GM19397 (cell line): ENCODE data around the gene ADGRV1.

Source experiments
- ATAC-seq: cut with Tn5 transposase; IDR thresholded peaks from one replicate; pipeline ENCODE4 v1.9.1; 2021; ENCODE audit warnings: mild to moderate bottlenecking, moderate library complexity; ENCODE audit not compliant: unreplicated experiment

The ADGRV1 gene

GRCh38 chr5:91095313-91095712 lies 536.7 kb downstream of the ADGRV1 start:
- no peak for ATAC-seq

- no peak for ATAC-seq
These were observed 537.3 kb downstream of the ADGRV1 start for GRCh38 chr5:91095786-91096385.

- no peak for ATAC-seq
These were observed 539.9 kb downstream of the ADGRV1 start for GRCh38 chr5:91098541-91098940.

- peak; percentile 99 for ATAC-seq
These were observed 543.2 kb downstream of the ADGRV1 start for GRCh38 chr5:91101600-91102379.

- ATAC-seq: no peak
These were observed 544.9 kb downstream of the ADGRV1 start for GRCh38 chr5:91103353-91104061.

GRCh38 chr5:91104062-91104448 lies 545.5 kb downstream of the ADGRV1 start:
- ATAC-seq: no peak

- no peak for ATAC-seq
These were observed 548.4 kb downstream of the ADGRV1 start for GRCh38 chr5:91106842-91107511.

- ATAC-seq: no peak
These were observed 551.0 kb downstream of the ADGRV1 start for GRCh38 chr5:91109634-91110033.

- no peak for ATAC-seq
These were observed 552.1 kb downstream of the ADGRV1 start for GRCh38 chr5:91110686-91111085.

- ATAC-seq: no peak
These were observed 553.1 kb downstream of the ADGRV1 start for GRCh38 chr5:91111473-91112238.

- no peak for ATAC-seq
These were observed 556.1 kb downstream of the ADGRV1 start for GRCh38 chr5:91114658-91115057.

GRCh38 chr5:91118354-91118753 lies 559.8 kb downstream of the ADGRV1 start:
- no peak for ATAC-seq

- ATAC-seq: no peak
These were observed 560.2 kb downstream of the ADGRV1 start for GRCh38 chr5:91118796-91119195.

- no peak for ATAC-seq
These were observed 560.6 kb downstream of the ADGRV1 start for GRCh38 chr5:91119217-91119616.

GRCh38 chr5:91119981-91120850 lies 561.6 kb downstream of the ADGRV1 start:
- ATAC-seq: no peak

GRCh38 chr5:91121347-91121993 lies 562.9 kb downstream of the ADGRV1 start:
- ATAC-seq: no peak

GRCh38 chr5:91122651-91123050 lies 564.1 kb downstream of the ADGRV1 start:
- ATAC-seq: no peak

- no peak for ATAC-seq
These were observed 564.7 kb downstream of the ADGRV1 start for GRCh38 chr5:91123291-91123690.

- ATAC-seq: no peak
These were observed 565.3 kb downstream of the ADGRV1 start for GRCh38 chr5:91123901-91124300.
